Measurements from ENCODE around the gene SCRN1. TPM values are rescaled to one million over a fixed set of nuclear protein-coding genes. Genes with fewer than 3 reads are reported as not detected.

SCRN1 gene
- total and polyA plus RNA-seq, 2 experiments from 2014 or later: 15.2 to 66.7 TPM

- H3K27ac Mint-ChIP-seq: peak overlapping the region; percentile 85; the same call in 1 of the 2 replicates
- H3K36me3 Mint-ChIP-seq (ENCODE audit: low read depth): peaks cover 5% of the 10 kb centered on the region; the same call in 1 of the 3 replicates
- Histone ChIP-seq H3K4me1 (ENCODE audit: insufficient read depth) (peaks cover 34% of the 10 kb centered on the region), H3K4me2 (peak overlapping the region; percentile 88), H2AFZ (peak overlapping the region; percentile 24), H4K20me1 (replicated peaks; ENCODE audit: insufficient read depth) (peaks cover 25% of the 10 kb centered on the region), H3K4me3 (peak overlapping the region; percentile 57), H3F3A (replicated peaks; ENCODE audit: low read depth) (no peaks in the 10 kb centered on the region), H3K27ac (ENCODE audit: low read depth) (0 out of 2 replicates have a peak overlapping the region, but pooled peaks have one; percentile 9), H3K9me2 (ENCODE audit: insufficient read depth) (no peaks in the 10 kb centered on the region), H3K36me3 (ENCODE audit: insufficient read depth) (no peaks in the 10 kb centered on the region), H3K79me2 (replicated peaks; ENCODE audit: insufficient read depth) (peaks cover 69% of the 10 kb centered on the region), H3K27me3 (ENCODE audit: insufficient read depth) (no peaks in the 10 kb centered on the region)
- H3K4me1 Mint-ChIP-seq: peaks cover 21% of the 10 kb centered on the region
- no peak for DNase-seq (ENCODE audit: low spot score)
- ATAC-seq: no peak; the same call in 1 of the 3 replicates
- H3K4me3 Mint-ChIP-seq: no peak overlapping the region; the same call in 2 of the 3 replicates
- no peaks in the 10 kb centered on the region for H3K9me3 Mint-ChIP-seq
- H3K27me3 Mint-ChIP-seq (ENCODE audit: insufficient read depth, low read depth, poor library complexity): peaks cover 4% of the 10 kb centered on the region
- TF ChIP-seq REST (IDR thresholded peaks at IDR 0.05; ENCODE audit: unreplicated experiment): no peak
- TF ChIP-seq STAT1 (IDR thresholded peaks at IDR 0.05; ENCODE audit: unreplicated experiment): no peak
- TF ChIP-seq NANOG (IDR thresholded peaks at IDR 0.05; ENCODE audit: borderline replicate concordance): no peak
- TF ChIP-seq EZH2phosphoT487 (IDR thresholded peaks at IDR 0.05; ENCODE audit: unreplicated experiment): no peak
- TF ChIP-seq POLR2AphosphoS5 (IDR thresholded peaks at IDR 0.05; ENCODE audit: low read depth): no peak
- TF ChIP-seq JUNB (IDR thresholded peaks at IDR 0.05; ENCODE audit: unreplicated experiment): no peak
- TF ChIP-seq CTCF (conservative IDR thresholded peaks at IDR 0.05; ENCODE audit: low read depth in 2 of 2): no peak
- TF ChIP-seq CREB1 (CRISPR knock-in tag; IDR thresholded peaks at IDR 0.05; ENCODE audit: low read depth): no peak
- TF ChIP-seq ZNF114 (CRISPR knock-in tag; IDR thresholded peaks at IDR 0.05): no peak
- no peak for TF ChIP-seq ETS1 (IDR thresholded peaks at IDR 0.05)
- no peak for TF ChIP-seq ZNF331 (CRISPR knock-in tag; IDR thresholded peaks at IDR 0.05; ENCODE audit: low read depth)
- TF ChIP-seq ZNF462 (CRISPR knock-in tag; IDR thresholded peaks at IDR 0.05): no peak
- TF ChIP-seq EZH2 (IDR thresholded peaks at IDR 0.05; ENCODE audit: low read depth, unreplicated experiment): no peak
Observed at GRCh38 chr7:30027065-30027456, 37.5 kb upstream of the SCRN1 start.

All from GM23338 (cell line).